K562 (cell line): ENCODE results near the gene DDX50. TPM values are rescaled to one million over a fixed set of nuclear protein-coding genes. Genes with fewer than 3 reads are reported as not detected.

ENCODE experiments used
- CEBPZ ChIP-seq: fragments of 150-350 bp; IDR thresholded peaks from 2 replicates; pipeline ENCODE4 v1.6.1; 2014; ENCODE audit warnings: low read depth, mild to moderate bottlenecking, low read length, borderline replicate concordance
- CREM ChIP-seq: IDR thresholded peaks from 2 replicates; pipeline ENCODE4 v1.6.1; 2014; ENCODE audit warnings: antibody characterized with exemption, low read depth
- E2F6 ChIP-seq, 2 experiments: IDR thresholded peaks; 2 replicates each; pipeline ENCODE4 v1.6.1; 2011; ENCODE audit warnings: borderline replicate concordance in 1 of 2, control low read depth in 1 of 2, low read depth in 1 of 2, low read length in 1 of 2, mild to moderate bottlenecking in 1 of 2, mixed read lengths in 1 of 2, moderate library complexity in 1 of 2; ENCODE audit not compliant: insufficient read depth in 1 of 2, insufficient read length in 1 of 2, poor library complexity in 1 of 2, severe bottlenecking in 1 of 2; ENCODE audit errors: extremely low read depth in 1 of 2
- ELF4 ChIP-seq: fragments of 450-650 bp; formaldehyde crosslinking; IDR thresholded peaks from 2 replicates; pipeline ENCODE4 v1.4.0; 2022; ENCODE audit warnings: missing genetic modification characterization
- ETS2 ChIP-seq: IDR thresholded peaks from 2 replicates; pipeline ENCODE4 v1.6.1; 2016; ENCODE audit warnings: borderline replicate concordance, missing genetic modification characterization, mild to moderate bottlenecking, moderate library complexity, missing compliant biosample characterization; ENCODE audit not compliant: poor library complexity, severe bottlenecking
- ETV6 ChIP-seq, 3 experiments: fragments of 150-350 bp in 1 of 3; sonication (generic) in 1 of 3; formaldehyde crosslinking in 1 of 3; IDR thresholded peaks; 2 replicates each; pipeline versions ENCODE4 v1.6.1 to v1.8.0; 2014 to 2022; ENCODE audit warnings: borderline replicate concordance in 2 of 3, low read depth in 2 of 3, antibody characterized with exemption in 1 of 3, low read length in 1 of 3, mild to moderate bottlenecking in 1 of 3, missing genetic modification reagents in 1 of 3
- MED1 ChIP-seq: sonication (generic); formaldehyde crosslinking; IDR thresholded peaks from 2 replicates; pipeline ENCODE4 v1.8.1; 2023; ENCODE audit warnings: missing genetic modification reagents, borderline replicate concordance
- RAD21 ChIP-seq, 2 experiments: fragments of 250-450 bp in 1 of 2; fragments of 450-650 bp in 1 of 2; sonication (Bioruptor Pico) in 1 of 2; formaldehyde crosslinking in 1 of 2; IDR thresholded peaks in 1 of 2; conservative IDR thresholded peaks in 1 of 2; 2 replicates each; pipeline versions ENCODE4 v1.4.0 to v1.8.0; 2020 to 2022; ENCODE audit warnings: mild to moderate bottlenecking in 2 of 2, moderate library complexity in 1 of 2
- ZBTB2 ChIP-seq: fragments of 450-650 bp; IDR thresholded peaks from 2 replicates; pipeline ENCODE4 v1.6.1; 2016; ENCODE audit warnings: antibody characterized with exemption
- ZNF263 ChIP-seq: sonication (generic); formaldehyde crosslinking; IDR thresholded peaks from 2 replicates; pipeline ENCODE4 v1.8.0; 2022; ENCODE audit warnings: mild to moderate bottlenecking, missing genetic modification reagents, borderline replicate concordance
- ZNF444 ChIP-seq: fragments of 250-450 bp; sonication (Bioruptor Pico); IDR thresholded peaks from 2 replicates; pipeline ENCODE4 v1.4.0; 2020; ENCODE audit warnings: mild to moderate bottlenecking, moderate library complexity
- ZNF668 ChIP-seq: fragments of 250-450 bp; sonication (Bioruptor Pico); IDR thresholded peaks from 2 replicates; pipeline ENCODE4 v1.8.0; 2022; ENCODE audit warnings: mild to moderate bottlenecking, inconsistent platforms
- ZNF699 ChIP-seq: fragments of 250-450 bp; sonication (Bioruptor Pico); IDR thresholded peaks from 2 replicates; pipeline ENCODE4 v1.8.0; 2021; ENCODE audit warnings: mild to moderate bottlenecking, moderate library complexity; ENCODE audit not compliant: insufficient replicate concordance
- polyA plus RNA-seq, 8 experiments: library from polyadenylated mRNA; depleted of rRNA in 4 of 8; stranded (reverse) in 5 of 8; unstranded in 3 of 8; fragments of >200 nt; fragmentation: Nextera tagmentation in 2 of 8; fragmentation: Illumina TruSeq in 1 of 8; extraction: Ambion mirVana in 2 of 8; extraction: Trizol in 1 of 8; gene quantifications; 2 replicates each; pipeline versions ENCODE4 v1.2.1 to v1.2.3, GENCODE V29; 2011 to 2014; ENCODE audit warnings: inconsistent platforms in 1 of 8, missing spikeins in 1 of 8
- total RNA-seq, 7 experiments: library from RNA; depleted of rRNA in 6 of 7; stranded (reverse); fragments of >200 nt in 6 of 7; fragmentation: Illumina TruSeq in 2 of 7; extraction: Trizol in 2 of 7; gene quantifications; 2 replicates each; pipeline versions ENCODE4 v1.2.1 to v1.2.3, GENCODE V29; 2011 to 2021; ENCODE audit warnings: low replicate concordance in 1 of 7
- TF ChIP-seq, protein P1 (sequence below): sonication (generic); formaldehyde crosslinking; IDR thresholded peaks from 2 replicates; pipeline ENCODE4 v1.8.0; 2023; ENCODE audit warnings: mild to moderate bottlenecking, missing genetic modification reagents
- TF ChIP-seq, protein P2 (sequence below), 2 experiments: fragments of 450-650 bp in 1 of 2; sonication (generic) in 1 of 2; formaldehyde crosslinking in 1 of 2; IDR thresholded peaks in 1 of 2; conservative IDR thresholded peaks in 1 of 2; 2 replicates each; pipeline versions ENCODE4 v1.6.1 to v1.8.1; 2016 to 2023; ENCODE audit warnings: mild to moderate bottlenecking in 2 of 2, moderate library complexity in 2 of 2, inconsistent platforms in 1 of 2, missing genetic modification reagents in 1 of 2

Gene DDX50
- total and polyA plus RNA-seq, 9 of the 15 experiments (the other 6 are each of a cell fraction or from before 2014, with no cell fraction given), result 36.7 to 86.8 (median 57.4) TPM

GRCh38 chr10:68955832-68956532, 54.9 kb downstream of the DDX50 start, which contains the start of gene DDX21 (continued):
- TF ChIP-seq ETV6 (IDR thresholded peaks at IDR 0.05; ENCODE audit: borderline replicate concordance in 1 of 2, low read depth in 2 of 2, low read length in 1 of 2) (peak; percentile 86 to 95; a peak in 3 of 4 replicates), ETV6 (CRISPR knock-in tag; IDR thresholded peaks at IDR 0.05; ENCODE audit: borderline replicate concordance) (0 out of 2 replicates have a peak, but pooled peaks have one; percentile 74), ZNF668 (no peak), ZNF444 (CRISPR knock-in tag) (no peak), MED1 (CRISPR knock-in tag) (peak; percentile 91), ZNF263 (CRISPR knock-in tag) (no peak), ZNF699 (CRISPR knock-in tag) (no peak), CEBPZ (no peak), ETS2 (tag) (no peak), ELF4 (peak; percentile 91), ZBTB2 (peak; percentile 14; the same call in 1 of the 2 replicates), E2F6 (IDR thresholded peaks at IDR 0.05; ENCODE audit: borderline replicate concordance in 1 of 2, extremely low read depth in 1 of 2, insufficient read depth in 1 of 2, insufficient read length in 1 of 2, low read depth in 1 of 2, low read length in 1 of 2, poor library complexity in 1 of 2, severe bottlenecking in 1 of 2) (peak; percentile 56 to 84), CREM (peak; percentile 96), RAD21 (CRISPR knock-in tag; conservative IDR thresholded peaks at IDR 0.05 in 1 of 2, IDR thresholded peaks at IDR 0.05 in 1 of 2) (peak; percentile 49 to 55)
- TF ChIP-seq, protein P1, sequence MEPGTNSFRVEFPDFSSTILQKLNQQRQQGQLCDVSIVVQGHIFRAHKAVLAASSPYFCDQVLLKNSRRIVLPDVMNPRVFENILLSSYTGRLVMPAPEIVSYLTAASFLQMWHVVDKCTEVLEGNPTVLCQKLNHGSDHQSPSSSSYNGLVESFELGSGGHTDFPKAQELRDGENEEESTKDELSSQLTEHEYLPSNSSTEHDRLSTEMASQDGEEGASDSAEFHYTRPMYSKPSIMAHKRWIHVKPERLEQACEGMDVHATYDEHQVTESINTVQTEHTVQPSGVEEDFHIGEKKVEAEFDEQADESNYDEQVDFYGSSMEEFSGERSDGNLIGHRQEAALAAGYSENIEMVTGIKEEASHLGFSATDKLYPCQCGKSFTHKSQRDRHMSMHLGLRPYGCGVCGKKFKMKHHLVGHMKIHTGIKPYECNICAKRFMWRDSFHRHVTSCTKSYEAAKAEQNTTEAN (CRISPR knock-in tag), result peak; percentile 85
- TF ChIP-seq, protein P2, sequence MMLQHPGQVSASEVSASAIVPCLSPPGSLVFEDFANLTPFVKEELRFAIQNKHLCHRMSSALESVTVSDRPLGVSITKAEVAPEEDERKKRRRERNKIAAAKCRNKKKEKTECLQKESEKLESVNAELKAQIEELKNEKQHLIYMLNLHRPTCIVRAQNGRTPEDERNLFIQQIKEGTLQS (IDR thresholded peaks at IDR 0.05), result peak; percentile 10; the same call in 1 of the 2 replicates
- TF ChIP-seq, protein P2 (CRISPR knock-in tag; conservative IDR thresholded peaks at IDR 0.05), result peak; percentile 74; the same call in 1 of the 2 replicates
